ENCODE measurements around the gene RNF114.

The RNF114 gene

DNA sequence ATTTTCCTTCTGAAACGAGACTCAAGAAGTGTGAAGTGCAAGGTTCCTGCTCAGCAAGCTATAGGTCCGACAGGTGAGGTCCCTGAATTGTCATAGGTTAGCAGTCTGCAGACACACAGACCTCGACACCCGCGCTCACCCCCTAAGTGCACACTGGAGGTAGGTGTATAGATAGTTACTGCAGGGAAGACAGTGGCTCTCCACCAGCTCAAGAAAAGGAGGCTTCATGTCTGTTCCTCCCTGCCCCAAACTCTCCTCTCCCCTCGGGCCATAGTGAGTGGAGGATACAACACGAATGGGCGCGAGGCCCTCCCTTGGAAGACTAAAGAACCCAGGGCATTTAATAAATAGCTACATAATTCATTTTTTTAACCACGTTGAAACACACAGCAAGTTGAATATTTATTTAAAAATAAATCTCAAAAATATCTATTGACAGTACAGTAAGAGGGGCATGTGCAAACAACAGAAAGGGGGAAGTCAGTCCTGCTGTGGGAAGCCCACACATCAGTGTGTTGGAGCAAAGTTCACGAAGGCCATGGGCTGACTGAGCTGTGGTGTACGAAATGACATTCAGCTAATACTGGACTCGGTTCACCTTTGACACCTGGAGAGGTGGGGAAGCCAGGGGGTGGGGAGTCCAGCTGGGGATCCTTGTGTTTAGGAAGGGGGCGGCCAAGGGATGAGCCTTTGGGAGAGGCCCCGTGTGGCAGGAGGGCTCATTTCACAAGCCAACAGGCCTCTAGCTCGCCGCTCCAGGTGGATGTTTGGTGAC is 31.6 kb upstream of the RNF114 start:
- DNase-seq: no peak

DNA sequence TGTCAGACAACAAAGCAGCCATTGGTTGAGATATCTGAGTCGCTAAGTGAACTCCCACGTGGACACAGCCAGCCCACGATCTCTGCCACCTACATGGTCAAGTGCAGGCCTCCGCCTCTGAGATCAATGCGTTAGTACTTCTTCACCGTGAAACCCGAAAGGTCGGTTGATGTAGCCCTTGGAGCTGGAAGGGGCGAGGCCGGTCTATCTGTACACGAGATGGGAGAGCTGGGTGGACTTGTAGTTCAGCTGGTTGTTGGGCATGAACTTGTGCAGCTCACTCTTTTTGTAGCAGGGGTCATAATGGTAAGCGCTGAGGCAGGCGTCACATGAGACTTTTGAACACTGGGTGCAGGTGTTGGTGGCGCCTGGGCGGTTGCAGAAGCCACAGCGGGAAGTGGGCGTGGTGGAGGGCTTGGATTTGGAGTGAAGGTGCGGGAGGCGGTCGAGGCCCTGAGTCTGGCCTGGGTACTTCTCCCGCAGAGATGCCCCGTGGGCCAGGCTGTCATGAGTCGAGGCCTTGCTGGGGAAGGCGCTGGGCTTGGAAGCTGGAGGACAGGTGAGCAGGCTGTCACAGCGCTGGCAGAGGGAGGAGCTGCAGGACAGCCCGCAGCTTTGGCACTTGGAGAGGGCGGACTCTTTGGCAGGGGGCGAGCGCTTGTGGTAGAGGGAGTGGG is 30.6 kb upstream of the RNF114 start:
- no peak for DNase-seq

DNA sequence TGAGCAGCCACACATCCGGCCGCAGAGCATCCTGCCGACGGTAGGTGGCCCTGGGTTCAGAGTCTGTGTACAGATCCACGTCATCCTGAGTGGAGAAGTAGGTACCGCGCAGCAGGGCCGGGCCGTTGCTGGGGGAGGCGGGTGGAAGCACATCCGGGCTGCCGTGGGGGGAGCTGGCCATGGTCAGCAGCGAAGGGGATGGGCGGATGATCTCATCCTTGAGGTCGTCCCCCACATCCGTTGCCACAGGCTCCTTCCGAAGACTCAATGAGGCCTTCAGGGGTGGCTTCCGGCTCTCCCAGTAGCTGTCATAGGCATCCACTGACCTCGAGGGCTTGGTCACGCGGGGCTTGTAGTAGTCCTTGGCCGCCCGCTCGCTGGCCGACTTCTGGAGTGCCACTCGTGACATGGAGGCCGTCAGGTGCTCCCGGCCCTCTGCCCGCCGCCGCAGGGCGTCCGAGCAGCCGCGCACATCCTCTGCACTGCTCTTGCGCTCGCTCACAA is 30.0 kb upstream of the RNF114 start:
- DNase-seq: no peak

DNA sequence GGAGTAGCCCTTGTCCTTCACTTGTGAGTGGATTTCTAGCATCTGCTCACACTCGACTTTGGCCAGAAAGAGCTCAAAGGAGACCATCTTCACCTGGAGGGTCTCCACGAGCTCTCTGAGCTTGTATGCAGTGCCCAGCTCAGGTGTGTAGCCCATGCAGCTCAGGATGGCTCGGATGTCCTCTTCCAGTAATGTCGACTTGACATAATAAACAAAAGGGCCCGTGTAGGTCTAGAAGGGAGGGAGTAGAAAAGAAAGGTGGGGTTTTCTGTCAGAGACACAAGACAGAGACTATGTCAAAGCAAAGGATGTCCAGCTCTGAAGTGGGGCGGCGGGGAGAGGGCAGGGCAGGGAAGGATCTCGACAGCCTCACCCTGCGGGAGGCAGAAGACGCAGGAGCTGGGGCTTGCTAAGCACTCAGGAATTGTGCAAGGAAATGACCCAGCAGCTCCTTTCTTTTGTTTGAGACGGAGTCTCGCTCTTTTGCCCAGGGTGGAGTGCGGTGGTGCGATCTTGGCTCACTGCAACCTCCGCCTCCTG is 29.5 kb upstream of the RNF114 start:
- DNase-seq: no peak

DNA sequence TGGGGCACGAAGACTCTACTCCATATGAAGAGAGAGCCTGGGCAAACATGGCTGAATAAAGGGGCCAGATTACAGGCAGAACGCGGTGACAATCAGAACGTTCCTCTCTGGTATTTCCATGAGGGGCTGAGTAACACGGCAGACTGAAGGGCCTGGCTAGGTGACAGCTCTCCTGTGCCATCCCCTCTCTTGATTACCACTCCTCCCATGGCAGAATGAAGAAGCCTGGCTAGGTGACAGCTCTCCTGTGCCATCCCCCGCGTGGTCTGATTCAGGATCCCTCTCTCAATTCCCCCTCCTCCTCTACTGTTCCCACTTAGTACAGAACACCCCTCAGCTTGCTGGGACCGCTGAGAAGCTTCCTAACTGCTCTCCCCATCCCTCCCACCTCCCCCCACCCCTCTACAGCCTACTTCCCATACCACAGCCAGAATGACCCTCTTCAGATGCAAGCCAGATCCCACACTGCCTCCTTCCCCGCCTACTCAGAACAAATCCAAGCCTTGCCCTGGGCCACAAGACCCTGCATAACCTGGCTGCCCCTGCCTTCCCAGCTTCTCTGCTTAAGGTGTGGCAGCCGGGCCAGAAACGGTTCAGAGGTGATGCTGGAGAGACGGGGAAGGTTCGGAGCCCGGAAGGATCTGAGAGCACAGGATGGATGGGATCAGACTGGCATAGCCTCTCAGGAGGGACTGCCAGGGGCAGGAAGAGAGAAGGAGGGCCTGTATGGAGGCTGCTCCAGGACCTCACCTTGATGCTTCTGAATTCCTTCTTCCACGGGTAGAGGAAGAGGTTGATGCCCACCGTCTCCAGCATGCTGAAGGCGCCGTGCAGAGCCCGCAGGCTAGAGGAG is 28.6 kb upstream of the RNF114 start:
- no peak for DNase-seq

DNA sequence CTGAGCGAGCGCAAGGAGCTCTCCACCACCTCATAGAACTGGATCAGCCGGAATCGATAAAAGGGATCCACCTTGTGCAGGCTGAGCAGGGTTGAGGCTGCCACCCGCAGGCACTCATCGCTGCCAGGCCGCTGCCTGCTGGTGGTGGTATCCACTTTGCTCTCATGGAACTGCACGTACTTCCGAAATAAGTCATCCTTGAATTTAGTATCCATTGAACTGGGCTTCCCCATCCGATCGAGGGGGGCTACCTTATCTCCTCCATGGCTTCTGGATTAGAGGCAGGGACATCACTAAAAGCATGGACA is 28.0 kb upstream of the RNF114 start:
- no peak for DNase-seq

DNA sequence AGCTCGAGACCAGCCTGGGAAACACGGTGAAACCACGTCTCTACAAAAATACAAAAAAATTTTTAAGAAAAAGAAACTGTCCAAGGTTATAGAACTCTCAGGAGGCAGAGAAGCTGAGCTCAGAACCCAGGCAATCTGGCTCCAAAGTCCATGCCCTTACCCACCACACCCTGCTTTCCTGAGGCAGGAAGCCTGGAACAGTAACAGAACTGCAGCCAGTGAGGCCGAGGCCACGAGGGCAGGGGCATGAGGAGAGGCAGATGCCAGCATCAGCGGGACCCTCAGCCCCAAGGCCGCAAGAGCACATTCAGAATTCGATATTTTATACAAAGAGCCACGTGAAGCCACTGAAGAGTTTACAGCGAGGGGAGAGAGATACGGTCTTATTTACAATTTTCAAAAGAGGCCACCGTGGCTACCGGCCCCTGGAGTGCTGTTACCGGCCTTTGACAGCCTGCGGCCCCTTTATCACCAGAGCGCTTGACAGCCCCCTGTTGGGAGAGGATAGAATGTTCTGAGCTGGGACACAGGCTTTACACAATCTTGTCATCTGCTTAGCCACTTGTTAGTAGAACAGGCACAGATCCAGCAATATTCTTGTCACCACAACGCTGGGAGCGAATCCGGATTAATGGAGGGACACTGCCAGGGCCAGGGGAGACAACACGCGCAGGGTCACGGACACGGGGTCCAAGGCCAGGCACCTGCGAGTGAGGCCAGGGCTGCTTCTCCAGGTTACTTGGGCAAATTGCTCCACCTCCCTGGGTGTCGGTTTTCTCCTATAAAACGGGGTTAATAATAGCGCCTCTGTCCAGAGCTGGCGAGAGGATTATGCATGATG is 26.5 kb upstream of the RNF114 start:
- no peak for DNase-seq

DNA sequence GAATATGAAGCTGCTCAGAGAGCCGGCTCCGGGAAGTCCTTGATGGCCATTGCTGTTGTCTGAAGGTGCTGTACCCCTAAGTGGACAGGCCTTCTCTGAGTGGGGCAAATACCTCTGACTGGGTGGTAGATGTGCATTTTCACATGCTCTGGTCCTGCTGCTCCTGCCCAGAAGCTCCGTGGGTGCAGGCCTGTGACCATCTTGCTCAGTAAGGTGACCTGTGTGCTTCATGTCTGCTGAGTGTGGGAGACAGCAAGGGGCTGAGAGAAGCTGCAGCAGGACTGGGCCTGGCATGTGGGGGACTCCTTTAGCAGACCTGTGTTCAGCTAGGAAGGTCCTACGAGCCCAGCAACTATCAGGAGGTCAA is 25.9 kb upstream of the RNF114 start:
- no peak for DNase-seq

DNA sequence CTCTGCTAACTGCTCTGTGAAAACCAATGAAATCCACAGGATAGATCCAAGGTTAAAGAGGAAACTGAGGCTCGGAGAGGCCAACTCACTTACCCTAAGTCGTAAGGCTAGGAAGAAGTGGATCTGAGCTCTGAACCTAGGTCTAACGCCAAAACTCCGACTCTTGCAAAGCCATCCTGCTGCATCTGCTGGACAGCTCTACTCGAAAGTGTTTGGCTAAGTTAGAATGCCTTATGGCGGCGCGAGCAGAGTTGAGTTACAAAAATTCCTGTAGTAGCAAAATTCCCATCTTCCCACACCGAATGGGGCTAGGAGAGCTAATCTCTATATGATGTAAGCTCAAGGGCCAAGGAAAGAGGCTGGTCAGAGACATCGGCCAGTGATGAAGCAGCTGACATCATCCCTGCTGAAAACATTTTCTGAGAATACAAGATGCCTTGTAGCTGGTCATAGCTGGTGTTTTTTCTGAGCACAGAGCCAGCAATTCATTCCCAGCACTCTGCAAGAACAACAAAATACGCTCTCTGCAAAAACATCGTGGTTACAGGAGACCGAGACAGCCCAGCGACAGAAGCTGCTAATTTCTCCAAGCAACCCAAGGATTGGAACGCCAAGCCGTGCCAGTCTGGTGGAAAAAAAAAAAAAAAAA is 22.7 kb upstream of the RNF114 start:
- DNase-seq: no peak

DNA sequence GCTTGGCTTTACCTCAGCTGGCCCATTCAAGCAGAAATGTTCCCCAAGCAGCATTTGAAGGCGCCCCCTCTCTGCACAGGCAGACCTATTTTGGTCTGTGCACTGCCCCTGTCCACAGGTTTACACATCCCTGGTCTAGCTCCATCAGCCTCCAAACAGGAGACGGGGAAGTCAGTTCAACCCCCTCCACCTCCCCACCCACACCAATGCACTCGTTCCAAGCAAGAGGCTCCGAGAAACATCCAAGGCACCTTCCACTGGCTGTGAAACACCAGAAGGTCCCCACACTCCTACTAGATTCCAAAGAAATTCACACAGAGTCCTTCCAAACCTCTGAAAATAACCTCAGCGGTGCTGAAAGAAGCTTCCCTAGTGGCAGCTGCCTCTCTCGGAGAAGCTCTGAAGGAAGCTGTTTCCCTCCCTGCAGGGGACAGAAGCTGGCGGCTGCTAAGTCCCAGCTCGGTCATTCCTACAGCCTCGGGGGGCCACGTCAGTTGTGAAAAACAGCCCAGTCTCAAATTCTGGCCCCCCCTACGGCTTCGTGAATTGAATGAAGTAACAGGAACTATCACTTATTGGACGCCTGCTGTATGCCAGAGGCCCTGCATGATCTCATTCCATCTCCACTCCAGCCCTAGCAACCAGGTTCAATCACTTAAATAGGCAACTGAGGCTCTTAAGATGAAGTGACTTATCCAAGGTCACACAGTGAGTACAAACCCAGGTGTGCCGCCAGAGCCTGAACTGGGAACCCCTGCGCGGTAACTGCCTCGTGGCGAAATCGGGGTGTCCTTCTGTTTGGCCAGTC is 21.7 kb upstream of the RNF114 start:
- no peak for DNase-seq

DNA sequence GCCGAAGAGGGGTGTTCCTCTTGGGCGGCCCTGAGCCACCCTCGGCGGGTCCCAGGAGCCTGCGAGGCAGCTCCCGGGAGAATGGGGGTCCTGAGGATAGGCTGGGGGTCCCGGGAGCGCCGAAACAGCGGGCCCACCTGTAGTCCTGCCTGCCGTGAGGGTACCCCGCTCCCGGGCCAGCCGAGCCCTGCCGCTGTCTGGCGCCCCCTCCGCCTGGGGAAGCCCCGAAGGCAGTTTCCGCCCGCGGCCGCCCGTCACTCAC is 21.1 kb upstream of the RNF114 start:
- DNase-seq: no peak

DNA sequence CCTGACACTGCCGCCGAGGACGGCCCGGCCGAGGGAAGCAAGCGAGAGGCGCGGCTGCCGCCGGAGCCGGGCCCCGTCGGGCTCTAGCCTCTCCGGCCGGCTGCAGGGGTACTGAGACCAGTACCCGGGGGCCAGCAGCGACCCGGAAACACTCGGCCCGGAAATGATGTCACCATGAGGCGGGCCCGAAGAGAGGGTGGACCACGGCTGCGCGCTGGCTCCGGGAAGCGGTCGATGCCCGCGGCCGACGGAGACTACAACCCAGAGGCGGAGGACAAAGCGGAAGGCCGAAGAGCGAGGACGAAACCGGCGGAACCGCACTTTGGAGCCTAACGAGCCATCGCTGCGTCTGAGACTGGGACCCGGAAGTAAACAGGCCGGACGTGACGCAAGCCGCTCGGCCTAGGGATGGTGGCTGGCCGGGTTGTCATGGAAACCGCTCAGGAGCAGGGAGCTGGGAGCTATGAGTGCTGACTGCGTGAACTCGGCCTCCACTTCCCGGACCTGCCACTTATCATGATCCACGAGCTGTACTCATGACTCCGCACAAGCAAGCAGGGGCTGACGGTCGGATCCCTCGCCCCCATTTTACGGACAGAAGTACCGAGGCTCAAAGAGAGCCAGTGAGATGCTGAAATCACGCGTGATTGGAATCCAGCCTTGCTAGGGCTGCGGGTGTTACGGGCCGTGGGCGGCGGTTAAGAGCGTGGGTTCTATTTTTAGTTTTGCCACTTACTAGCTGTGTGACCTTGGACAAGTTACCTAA is 20.6 kb upstream of the RNF114 start, which contains the start of gene SPATA2:
Gene SPATA2, minus strand, starts transcription at position 150 of the 766 bp plus-strand sequence. CDS start 7,039 bp downstream, outside the sequence.
- peak; percentile 93 for DNase-seq

DNA sequence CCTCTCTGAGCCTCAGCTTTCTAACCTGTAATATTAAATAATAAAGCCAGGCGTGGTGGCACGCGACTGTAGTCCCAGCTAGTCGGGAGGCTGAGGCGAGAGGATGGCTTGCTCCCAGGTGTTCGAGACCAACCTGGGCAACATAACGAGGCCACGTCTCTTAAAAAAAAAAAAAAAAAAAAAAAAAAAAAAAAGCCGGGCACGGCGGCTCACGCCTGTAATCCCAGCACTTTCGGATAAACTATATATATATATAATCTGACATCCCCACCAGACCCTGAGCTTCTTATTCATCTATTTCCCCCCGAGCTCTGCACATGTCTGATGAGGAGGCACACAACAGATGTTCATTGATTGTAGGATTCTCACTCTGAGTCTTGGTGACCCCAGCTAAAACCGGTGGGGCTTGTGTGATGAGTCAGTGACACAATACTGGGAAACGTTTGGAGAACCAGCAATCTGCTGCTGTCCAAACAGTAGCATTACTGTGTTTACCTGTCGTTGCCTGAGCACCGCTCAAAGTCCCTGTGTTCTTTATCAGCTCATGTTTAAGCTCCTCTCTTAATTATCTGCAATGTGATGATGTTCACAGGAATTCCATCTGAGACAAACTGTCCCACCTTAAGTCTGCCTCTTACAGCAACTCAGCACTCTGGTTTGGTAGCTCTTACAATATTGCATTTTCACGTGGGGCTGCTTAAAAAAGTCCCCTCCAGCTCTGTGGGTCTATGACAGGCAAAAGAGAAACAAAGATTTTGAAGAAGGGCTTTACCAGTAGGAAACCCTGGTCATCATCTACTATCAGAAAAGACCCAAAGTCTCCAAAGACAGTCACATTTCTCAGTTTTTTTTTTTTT is 19.8 kb upstream of the RNF114 start:
- DNase-seq: no peak

DNA sequence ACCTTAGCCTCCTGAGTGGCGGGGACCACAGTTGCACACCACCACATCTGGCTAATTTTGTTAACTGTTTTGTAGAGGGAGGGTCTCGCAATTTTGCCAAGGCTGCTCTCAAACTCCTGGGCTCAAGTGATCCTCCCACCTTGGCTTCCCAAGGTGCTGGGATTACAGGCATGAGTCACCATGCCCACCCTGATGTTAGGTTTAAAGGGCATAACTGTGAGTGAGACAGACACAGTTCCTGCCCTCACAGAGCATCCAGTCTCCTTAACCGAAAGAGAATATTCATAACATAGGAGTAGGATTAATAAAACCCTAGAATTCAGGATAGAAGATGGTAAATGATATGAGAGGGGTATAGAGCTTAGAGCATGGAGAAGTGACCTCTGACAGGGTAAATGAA is 17.8 kb upstream of the RNF114 start:
- no peak for DNase-seq

DNA sequence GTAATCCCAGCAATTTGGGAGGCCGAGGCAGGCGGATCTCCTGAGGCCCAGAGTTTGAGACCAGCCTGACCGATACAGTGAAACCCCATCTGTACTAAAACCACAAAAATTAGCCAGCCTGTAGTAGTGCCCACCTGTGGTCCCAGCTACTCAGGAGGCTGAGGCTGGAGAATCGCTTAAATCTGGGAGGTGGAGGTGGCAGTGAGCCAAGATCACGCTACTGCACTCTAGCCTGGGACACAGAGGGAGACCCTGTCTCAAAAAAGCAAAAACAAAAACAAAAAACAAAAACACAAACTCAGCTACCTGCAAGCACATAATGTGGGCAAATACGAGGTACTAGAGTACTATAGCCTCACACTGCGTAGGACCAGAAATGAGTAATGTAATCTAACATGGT is 17.2 kb upstream of the RNF114 start:
- no peak for DNase-seq

DNA sequence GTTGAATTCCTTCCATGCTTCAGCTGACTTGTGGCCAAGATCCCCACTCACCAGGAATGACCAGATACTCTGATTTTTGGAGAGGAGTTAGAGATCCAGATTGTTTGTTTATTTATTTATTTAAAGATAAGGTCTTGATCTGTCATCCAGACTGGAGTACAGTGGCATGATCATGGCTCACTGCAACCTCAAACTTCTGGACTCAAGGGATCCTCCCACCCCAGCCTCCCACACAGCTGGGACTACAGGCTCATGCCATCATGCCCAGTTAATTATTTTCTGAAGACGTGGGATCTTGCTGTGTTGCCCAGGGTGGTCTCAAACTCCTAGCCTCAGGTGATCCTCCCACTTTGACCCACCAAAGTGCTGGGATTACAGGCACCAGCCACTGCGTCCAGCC is 16.7 kb upstream of the RNF114 start:
- no peak for DNase-seq

DNA sequence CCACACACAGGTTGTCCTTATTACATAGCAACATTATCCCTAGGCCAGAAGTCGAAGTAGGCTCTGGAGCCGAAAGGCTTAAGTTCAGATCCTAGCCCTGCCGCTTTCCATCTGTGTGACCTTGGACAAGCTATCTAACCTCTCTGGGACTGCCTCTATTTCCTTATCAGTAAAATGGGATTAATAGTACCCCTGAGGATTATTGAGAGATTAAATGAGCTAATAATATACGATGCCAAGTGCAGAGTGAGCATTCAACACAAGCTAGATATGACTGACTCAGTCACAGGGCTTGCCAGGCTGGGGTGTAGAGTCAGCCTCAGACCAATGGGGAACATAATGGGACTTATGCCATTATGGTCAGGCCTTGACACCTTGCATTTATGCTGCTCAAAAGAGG is 11.9 kb upstream of the RNF114 start:
- DNase-seq: no peak

DNA sequence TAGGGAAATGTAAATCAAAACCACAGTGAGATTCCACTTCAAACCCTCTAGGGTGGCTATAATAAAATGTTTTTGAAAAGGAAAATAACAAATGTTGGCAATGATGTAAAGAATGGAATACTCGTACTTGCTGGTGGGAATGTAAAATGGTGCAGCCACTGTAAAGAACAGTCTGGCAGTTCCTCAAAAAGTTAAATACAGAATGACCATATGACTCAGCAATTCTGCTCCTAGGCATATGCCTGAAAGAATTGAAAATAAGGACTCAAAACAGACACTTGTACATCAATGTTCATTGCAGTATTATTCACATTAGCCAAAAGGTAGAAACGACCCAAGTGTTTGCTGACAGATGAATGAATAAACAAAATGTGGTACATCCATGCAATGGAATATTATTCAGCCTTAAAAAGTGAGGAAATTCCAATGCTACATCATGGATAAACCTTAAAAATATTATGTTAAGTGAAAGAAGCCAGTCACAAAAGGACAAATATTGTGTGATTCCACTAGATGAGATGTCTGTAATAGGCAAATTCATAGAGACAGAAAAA is 10.2 kb upstream of the RNF114 start:
- no peak for DNase-seq
